ENCODE data around the gene ALG9. TPM values are rescaled to one million over a fixed set of nuclear protein-coding genes. Genes with fewer than 3 reads are reported as not detected.

ALG9 gene
- total RNA-seq, 1 experiment from 2014 or later: 28.8 TPM

GRCh38 chr11:111759778-111760407 is 111.5 kb downstream of the ALG9 start:
- DNase-seq (ENCODE audit: unreplicated experiment): no peak
- ChIA-PET CTCF (interaction anchor here (0.7 to 1.4 kb wide), 5 partner anchors 82 to 173 kb away, joined by 3 to 7 read pairs (median 3); partner anchors contain the start of gene SIK2), POLR2A (interaction anchor here (1.0 to 1.9 kb wide), 2 partner anchors 18 to 82 kb away, joined by 3 to 4 read pairs; no protein-coding TSS in a partner anchor)
- Mint-ChIP-seq H3K36me3 (ENCODE audit: insufficient read depth, unreplicated experiment) (peaks cover 78% of the 10 kb centered on the region), H3K27me3 (ENCODE audit: insufficient read depth, unreplicated experiment) (no peaks in the 10 kb centered on the region), H3K4me3 (ENCODE audit: unreplicated experiment) (no peak overlapping the region), H3K9me3 (ENCODE audit: unreplicated experiment) (no peaks in the 10 kb centered on the region), H3K27ac (ENCODE audit: low read depth, unreplicated experiment) (no peak overlapping the region), H3K4me1 (ENCODE audit: insufficient read depth, unreplicated experiment) (peaks cover 16% of the 10 kb centered on the region)
- intact Hi-C loops (cut with micrococcal nuclease): no loop called here
- BruUV-seq (replicated peaks): no TSS peak
- TF ChIP-seq, protein P1, sequence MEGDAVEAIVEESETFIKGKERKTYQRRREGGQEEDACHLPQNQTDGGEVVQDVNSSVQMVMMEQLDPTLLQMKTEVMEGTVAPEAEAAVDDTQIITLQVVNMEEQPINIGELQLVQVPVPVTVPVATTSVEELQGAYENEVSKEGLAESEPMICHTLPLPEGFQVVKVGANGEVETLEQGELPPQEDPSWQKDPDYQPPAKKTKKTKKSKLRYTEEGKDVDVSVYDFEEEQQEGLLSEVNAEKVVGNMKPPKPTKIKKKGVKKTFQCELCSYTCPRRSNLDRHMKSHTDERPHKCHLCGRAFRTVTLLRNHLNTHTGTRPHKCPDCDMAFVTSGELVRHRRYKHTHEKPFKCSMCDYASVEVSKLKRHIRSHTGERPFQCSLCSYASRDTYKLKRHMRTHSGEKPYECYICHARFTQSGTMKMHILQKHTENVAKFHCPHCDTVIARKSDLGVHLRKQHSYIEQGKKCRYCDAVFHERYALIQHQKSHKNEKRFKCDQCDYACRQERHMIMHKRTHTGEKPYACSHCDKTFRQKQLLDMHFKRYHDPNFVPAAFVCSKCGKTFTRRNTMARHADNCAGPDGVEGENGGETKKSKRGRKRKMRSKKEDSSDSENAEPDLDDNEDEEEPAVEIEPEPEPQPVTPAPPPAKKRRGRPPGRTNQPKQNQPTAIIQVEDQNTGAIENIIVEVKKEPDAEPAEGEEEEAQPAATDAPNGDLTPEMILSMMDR (IDR thresholded peaks at IDR 0.05; ENCODE audit: unreplicated experiment): no peak

GRCh38 chr11:111759376-111759775 is 112.0 kb downstream of the ALG9 start:
- Mint-ChIP-seq H3K27ac (ENCODE audit: low read depth, unreplicated experiment) (no peak overlapping the region), H3K27me3 (ENCODE audit: insufficient read depth, unreplicated experiment) (no peaks in the 10 kb centered on the region), H3K9me3 (ENCODE audit: unreplicated experiment) (no peaks in the 10 kb centered on the region), H3K36me3 (ENCODE audit: insufficient read depth, unreplicated experiment) (peaks cover 83% of the 10 kb centered on the region), H3K4me1 (ENCODE audit: insufficient read depth, unreplicated experiment) (peaks cover 11% of the 10 kb centered on the region), H3K4me3 (ENCODE audit: unreplicated experiment) (no peak overlapping the region)
- BruUV-seq (replicated peaks): no TSS peak
- POLR2A ChIA-PET: interaction anchor here (0.6 to 1.9 kb wide), 3 partner anchors 17 to 1152 kb away, joined by 3 to 4 read pairs (median 3); no protein-coding TSS in a partner anchor
- no peak for DNase-seq (ENCODE audit: unreplicated experiment)
- CTCF ChIA-PET: interaction anchor here (0.9 to 1.1 kb wide), 3 partner anchors 92 to 172 kb away, joined by 3 read pairs; no protein-coding TSS in a partner anchor
- intact Hi-C loops (cut with micrococcal nuclease): no loop called here
- TF ChIP-seq, protein P1 (IDR thresholded peaks at IDR 0.05; ENCODE audit: unreplicated experiment): no peak

DNA sequence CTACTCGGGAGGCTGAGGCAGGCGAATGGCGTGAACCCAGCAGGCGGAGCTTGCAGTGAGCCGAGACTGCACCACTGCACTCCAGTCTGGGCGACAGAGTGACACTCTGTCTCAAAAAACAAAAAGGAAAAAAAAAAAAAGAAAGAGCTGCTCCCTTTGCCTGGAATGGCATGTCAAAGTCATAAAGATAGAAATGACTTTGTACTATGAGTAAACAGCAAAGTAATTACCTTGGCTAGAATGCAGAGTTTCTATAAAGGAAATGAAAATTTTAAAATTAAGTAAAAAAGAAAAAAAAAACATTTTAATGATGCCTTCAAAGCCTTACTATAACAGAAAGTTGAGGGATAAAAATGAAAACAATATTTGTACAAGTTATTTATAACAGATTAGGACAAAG is 115.3 kb downstream of the ALG9 start:
- no peak for DNase-seq (ENCODE audit: unreplicated experiment)
- TF ChIP-seq, protein P1 (IDR thresholded peaks at IDR 0.05; ENCODE audit: unreplicated experiment): no peak
- ChIA-PET POLR2A (interaction anchor here (0.7 to 5.7 kb wide), 2 partner anchors 10 to 87 kb away, joined by 3 to 39 read pairs; partner anchors contain the start of gene PPP2R1B), CTCF (interaction anchor here (0.7 to 1.7 kb wide), 3 partner anchors 20 to 60 kb away, joined by 4 to 6 read pairs (median 5); no protein-coding TSS in a partner anchor)
- H3K27me3 Mint-ChIP-seq (ENCODE audit: insufficient read depth, unreplicated experiment): no peaks in the 10 kb centered on the region
- peaks cover 91% of the 10 kb centered on the region for H3K36me3 Mint-ChIP-seq (ENCODE audit: insufficient read depth, unreplicated experiment)
- no peaks in the 10 kb centered on the region for H3K9me3 Mint-ChIP-seq (ENCODE audit: unreplicated experiment)
- H3K27ac Mint-ChIP-seq (ENCODE audit: low read depth, unreplicated experiment): no peak overlapping the region
- BruUV-seq (replicated peaks): no TSS peak
- intact Hi-C loops (cut with micrococcal nuclease): no loop called here
- H3K4me3 Mint-ChIP-seq (ENCODE audit: unreplicated experiment): no peak overlapping the region
- peaks cover 5% of the 10 kb centered on the region for H3K4me1 Mint-ChIP-seq (ENCODE audit: insufficient read depth, unreplicated experiment)

- no peak overlapping the region for H3K4me3 Mint-ChIP-seq (ENCODE audit: unreplicated experiment)
- H3K9me3 Mint-ChIP-seq (ENCODE audit: unreplicated experiment): no peaks in the 10 kb centered on the region
- CTCF ChIA-PET: no interaction called here
- no peak overlapping the region for H3K27ac Mint-ChIP-seq (ENCODE audit: low read depth, unreplicated experiment)
- peaks cover 20% of the 10 kb centered on the region for H3K4me1 Mint-ChIP-seq (ENCODE audit: insufficient read depth, unreplicated experiment)
- no peak for DNase-seq (ENCODE audit: unreplicated experiment)
- peaks cover 98% of the 10 kb centered on the region for H3K36me3 Mint-ChIP-seq (ENCODE audit: insufficient read depth, unreplicated experiment)
- POLR2A ChIA-PET: no interaction called here
- H3K27me3 Mint-ChIP-seq (ENCODE audit: insufficient read depth, unreplicated experiment): no peaks in the 10 kb centered on the region
- intact Hi-C loops (cut with micrococcal nuclease): no loop called here
- TF ChIP-seq, protein P1 (IDR thresholded peaks at IDR 0.05; ENCODE audit: unreplicated experiment): no peak
- no TSS peak for BruUV-seq (replicated peaks)
Measured at GRCh38 chr11:111749646-111750045, 121.7 kb downstream of the ALG9 start.
